GF-D8 (cell line): ENCODE results near the gene XXYLT1.
"Not testable (repeated sequence)": the region's sequence is repeated elsewhere in the genome, so short reads cannot be mapped to it uniquely, and the experiment has no call there.

Source experiments
- DNase-seq: peaks from one replicate; lab custom pipeline; 2025; lab: John Stamatoyannopoulos, UW

The XXYLT1 gene

GRCh38 chr3:195063581-195064193 is 207.3 kb downstream of the XXYLT1 start:
- DNase-seq, result no peak

DNA sequence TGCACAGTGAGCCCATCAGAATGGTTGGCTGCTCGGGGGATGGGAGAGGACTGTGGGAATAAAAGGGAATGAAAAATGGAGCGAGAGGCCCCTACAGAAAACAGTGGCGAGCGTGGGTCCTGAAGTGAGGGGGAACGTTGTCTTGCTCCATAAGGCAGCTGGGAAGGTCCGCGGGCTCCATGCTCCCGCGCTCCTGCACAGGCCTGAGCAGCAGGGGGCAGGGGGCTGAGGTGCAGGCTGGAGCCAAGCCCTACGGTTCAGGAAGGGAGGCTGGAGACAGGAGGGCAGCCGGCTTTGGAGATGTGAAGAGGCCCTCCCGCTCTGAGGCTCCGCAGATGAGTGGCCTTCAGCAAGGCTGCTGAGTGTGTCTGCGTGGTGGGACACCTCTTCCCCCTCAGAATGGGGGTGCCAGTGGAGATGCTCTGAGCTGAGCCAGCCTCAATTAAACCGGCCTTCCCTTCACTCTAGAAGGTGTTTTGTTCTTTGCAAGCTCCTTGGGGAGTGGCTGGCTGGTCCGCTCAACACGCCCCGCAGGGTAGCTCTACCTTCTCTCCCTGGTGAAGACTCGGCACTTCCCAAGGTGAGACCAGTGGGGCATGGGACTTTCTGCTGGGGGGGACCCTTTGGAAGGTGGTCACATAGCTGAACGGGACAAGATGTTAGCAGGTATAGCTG is 208.0 kb downstream of the XXYLT1 start:
- DNase-seq, result no peak

DNA sequence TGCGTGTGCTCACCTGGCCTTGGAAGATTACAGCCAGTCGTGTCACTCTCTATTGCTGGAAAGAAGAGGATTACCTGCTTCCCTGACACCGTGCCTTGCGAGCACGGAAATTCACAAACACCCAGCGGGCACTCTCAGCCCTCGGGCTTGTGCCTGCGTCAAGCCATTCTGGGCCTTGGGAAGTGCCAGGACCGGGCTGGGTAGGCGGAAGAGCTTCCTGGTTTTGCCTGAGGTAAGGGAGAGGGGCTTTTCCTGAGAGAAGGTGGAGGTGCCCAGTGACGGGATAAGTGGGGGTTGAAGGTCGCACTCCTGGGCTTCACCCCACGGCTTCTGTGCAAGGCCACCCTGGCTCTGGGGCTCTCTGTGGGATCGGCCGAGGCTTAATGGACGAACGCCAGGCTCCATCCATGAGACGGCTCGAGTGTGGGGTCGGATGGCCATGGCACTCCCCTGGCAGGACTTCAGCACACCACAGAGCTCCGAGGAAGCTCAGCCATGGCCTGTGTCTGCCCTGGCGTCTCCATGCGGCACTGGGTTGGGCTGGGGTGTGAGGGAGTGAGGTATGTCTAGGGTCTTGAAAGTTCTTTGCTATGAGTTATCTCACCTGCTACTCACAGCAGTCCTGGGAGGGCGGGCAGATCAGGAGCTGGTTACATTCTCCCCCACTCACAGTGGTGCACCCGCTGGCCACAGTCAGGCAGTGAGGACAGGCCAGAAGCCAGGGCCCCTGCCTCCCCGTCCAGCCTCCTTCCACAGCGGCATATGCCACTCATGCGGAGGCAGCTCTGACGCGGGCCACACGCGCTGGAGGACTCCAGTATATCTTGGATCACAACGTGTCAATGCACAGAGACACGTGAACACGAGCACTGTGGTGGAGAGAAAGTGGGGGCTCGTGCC is 209.0 kb downstream of the XXYLT1 start:
- no peak for DNase-seq

DNA sequence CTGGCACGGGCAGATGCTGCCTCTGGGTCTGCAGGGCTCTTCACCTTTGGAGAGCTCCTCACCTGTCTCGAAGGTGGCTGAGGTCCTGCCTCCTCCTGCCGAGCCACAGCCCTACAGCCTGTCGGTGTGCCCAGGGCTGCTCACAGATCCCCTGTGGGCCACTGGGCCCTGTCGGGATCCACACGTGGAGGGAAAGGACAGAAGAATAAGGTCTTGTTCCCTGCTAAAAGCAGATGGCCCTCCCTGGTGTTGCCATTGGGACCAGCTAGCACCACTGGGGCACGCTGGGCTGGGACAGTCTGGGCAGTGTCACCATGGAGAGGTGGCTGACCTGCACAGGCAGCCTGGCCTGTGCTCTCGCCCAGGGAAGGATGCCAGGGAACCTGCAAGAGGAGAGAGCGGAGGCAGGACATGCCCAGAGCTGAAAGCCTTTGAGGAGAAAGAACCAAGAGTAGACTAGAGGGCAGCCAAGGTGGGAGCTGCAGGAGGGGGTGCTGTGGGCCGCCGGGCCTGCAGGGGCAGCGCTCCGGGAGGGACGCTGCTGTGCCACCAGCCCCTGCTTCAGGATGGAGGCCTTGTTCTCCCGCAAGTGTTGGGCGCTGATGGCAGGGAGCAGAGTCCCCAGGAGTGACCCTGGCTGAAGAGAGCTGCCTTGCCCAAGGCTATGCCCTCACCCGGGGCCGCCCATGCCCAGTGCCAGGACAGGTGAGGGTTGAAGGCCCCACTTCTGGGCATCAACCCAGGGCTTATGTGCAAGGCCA is 210.2 kb downstream of the XXYLT1 start:
- DNase-seq, result no peak

DNA sequence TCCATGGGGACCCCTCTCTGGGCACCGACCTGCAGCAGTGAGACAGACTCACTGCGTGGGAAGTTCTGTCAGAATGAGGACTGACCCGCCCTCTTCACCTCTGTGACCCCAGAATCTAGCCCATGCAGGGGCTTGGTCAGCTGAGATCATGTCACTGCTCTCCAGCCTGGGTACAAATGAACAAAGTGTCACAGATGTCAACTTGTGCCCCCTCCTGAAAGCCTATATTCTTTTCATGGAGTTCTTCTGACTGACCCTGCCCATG is 210.8 kb downstream of the XXYLT1 start:
- no peak for DNase-seq

- no peak for DNase-seq
Measured at GRCh38 chr3:195059471-195060216, 211.3 kb downstream of the XXYLT1 start.

DNA sequence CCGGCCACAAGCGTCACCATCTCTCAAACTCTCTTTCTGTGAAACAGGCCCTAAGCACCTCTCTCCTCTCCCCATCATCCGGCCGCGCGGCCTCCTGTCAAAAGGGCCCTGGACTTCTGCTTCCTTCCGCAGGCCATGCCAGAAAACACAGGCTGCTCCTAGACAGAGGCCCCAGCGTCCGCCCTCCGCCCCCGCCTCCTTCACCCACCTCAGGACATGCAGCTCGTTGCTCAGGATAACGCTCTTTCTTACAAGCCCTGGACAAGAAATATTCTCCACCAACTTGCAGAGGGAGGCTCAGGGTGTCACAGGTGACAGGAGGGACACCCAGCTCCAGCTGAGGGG is 212.0 kb downstream of the XXYLT1 start:
- DNase-seq, result no peak

DNA sequence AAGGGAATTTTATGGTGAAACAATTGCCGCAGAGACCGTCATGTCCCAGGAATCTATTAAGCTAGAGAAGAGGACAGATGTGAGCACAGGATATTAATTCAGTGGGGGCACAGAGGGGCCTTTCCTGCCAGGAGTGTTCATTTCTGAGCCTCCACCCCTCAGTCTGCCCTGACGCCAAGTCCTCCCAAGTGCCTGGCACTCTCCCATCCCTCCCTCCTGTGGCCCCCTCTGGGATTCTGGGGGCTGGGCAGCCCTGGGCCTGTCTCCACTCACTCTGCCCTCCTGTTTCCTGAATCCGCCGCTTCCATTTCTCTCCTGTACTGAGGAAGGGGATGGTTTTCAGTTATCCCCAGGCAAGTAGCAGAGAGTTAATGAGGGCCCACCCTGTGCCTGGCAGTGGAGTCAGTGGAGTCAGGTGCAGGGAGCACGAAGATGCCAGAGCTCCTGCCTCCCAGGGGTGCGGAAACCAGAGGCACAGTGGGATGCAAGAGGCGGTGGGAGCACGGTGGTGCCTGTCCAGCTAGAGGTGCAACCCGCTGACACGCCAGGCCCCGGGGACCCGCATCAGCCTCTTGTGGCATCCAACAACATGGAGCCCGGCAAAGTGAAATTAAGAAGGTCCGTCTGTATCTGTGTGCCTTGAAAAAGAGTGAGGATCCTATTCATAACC is 212.5 kb downstream of the XXYLT1 start:
- no peak for DNase-seq

GRCh38 chr3:195057716-195058115 is 213.2 kb downstream of the XXYLT1 start:
- no peak for DNase-seq

- DNase-seq, result no peak
Measured at GRCh38 chr3:195056506-195056905, 214.5 kb downstream of the XXYLT1 start.

DNA sequence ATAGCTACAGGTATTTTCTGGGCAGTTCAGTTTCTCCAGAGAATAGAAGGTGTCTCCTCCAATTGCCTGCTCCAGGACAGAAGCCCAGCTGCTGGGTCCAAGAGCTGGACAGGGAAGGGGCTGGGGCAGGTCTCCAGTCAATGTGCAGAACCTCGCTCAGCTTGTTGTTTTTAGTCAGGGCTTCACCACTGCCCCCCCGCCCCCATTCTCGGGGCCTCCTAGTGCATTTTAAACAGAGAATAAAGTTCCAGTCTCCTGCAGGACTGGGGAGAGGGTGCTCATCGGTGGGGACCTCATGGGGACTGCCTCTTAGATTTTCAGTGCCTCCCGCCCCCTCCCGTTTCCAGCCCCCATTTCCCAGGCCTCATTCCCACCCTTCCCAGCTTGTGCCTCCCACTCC is 216.6 kb downstream of the XXYLT1 start:
- no peak for DNase-seq

DNA sequence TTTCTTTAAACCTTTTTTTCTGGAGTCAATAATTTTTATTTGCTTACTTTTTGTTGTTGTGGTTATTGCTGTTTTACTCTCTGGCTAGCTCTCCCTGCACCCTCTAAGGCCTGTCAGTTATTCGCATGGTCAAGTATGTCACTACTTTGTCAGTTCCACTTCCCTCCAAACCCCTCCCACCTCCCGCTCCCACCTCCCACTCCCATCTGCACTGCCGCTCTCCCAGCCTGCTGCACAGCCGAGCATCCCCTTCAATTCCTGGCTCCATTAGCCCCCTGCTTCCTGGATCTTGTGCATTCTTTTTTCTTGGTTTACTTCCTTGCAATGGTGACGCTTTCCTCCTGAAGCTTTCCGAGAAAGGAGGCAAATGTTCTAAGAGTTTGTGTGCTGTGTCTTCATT is 218.0 kb downstream of the XXYLT1 start:
- no peak for DNase-seq

- not testable (repeated sequence) for DNase-seq
Measured at GRCh38 chr3:195050296-195050695, 220.7 kb downstream of the XXYLT1 start.

DNA sequence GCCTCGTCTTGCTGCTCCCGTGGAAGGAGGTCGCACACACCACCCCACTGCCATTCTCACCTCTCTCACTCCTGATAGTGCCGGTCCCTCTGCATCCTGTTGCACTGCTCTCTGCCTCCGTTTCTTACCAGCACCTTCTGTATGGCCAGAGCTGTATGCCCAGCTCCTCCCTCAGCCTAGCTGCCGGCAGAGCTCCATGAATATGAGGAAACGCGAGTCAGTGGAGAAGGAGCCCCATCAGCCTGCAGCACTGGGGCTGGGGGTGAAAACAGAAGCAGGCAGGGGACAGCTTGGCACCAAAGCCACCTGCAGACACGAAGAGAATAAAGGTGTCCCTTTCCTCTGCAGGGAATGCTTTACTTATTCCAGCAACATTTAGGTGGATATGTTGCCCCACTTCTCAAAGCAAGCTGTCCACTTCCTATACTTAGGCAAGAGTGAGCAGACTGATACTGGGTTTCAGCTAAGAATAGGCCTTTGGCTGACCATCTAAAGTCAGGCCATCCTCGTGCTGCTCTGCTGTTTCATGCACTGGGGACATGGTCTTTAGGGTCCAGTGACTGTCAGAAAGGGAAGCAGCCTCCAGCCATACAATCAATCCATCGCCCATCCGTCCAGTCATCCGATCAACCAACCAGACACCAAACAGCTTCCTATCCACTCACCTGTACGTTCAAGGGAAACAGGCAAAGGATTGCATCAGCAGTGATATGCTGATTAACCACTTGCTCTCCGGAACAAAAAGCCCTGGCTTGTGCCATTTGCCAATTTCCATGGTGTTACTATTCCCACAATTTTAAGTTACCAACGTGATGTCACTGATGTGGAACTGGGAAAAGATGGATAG is 222.7 kb downstream of the XXYLT1 start:
- DNase-seq, result no peak

DNA sequence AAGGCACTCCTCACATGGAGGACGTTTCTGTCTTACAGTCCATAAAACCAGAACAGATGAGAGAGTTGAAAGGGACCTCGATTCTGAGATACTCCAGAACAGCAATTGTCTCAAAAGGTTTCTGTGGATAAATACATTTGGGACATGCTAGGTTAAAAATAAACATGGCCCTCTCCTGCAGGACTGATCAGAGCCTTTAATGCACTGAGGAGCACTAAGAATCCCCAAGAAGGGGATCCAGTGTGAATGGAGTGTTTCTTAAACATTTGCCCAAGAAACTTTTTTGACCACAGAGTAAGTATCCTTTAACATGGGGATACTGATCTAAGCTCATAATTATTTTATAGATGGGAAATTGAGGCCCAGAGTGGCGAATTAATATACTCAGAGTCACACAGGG is 223.4 kb downstream of the XXYLT1 start:
- no peak for DNase-seq

GRCh38 chr3:195046441-195046840 is 224.5 kb downstream of the XXYLT1 start:
- DNase-seq, result no peak

GRCh38 chr3:195045481-195046210 is 225.3 kb downstream of the XXYLT1 start:
- DNase-seq, result no peak

GRCh38 chr3:195044411-195044810 is 226.5 kb downstream of the XXYLT1 start:
- no peak for DNase-seq

GRCh38 chr3:195043607-195044339 is 227.2 kb downstream of the XXYLT1 start:
- DNase-seq, result no peak
